Measurements from ENCODE around the gene LUZP2.

Gene LUZP2

DNA sequence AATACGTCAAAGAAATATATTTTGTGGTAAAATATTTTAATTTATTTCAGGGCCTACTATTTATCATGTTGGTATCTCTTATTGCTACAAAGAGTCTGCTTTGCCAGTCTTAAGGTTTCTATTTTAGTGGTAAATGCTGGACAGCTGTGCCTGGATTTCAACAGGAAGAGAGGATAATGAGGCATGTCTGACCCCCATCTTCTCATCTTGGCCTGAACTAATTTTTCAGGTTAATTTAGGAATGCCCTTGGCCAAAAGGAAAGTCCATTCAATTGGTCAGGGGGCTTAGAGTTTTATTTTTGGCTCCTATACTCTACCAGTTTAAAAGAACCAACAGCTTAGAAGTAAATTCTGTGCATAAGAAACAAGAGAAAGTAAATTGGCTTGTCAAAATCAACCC is 428.2 kb downstream of the LUZP2 start:
- H3K4me3 ChIP-seq (ENCODE audit: low read length), result no peak overlapping the region
- DNase-seq (ENCODE audit: low read depth), result no peak
- TF ChIP-seq, protein P1, sequence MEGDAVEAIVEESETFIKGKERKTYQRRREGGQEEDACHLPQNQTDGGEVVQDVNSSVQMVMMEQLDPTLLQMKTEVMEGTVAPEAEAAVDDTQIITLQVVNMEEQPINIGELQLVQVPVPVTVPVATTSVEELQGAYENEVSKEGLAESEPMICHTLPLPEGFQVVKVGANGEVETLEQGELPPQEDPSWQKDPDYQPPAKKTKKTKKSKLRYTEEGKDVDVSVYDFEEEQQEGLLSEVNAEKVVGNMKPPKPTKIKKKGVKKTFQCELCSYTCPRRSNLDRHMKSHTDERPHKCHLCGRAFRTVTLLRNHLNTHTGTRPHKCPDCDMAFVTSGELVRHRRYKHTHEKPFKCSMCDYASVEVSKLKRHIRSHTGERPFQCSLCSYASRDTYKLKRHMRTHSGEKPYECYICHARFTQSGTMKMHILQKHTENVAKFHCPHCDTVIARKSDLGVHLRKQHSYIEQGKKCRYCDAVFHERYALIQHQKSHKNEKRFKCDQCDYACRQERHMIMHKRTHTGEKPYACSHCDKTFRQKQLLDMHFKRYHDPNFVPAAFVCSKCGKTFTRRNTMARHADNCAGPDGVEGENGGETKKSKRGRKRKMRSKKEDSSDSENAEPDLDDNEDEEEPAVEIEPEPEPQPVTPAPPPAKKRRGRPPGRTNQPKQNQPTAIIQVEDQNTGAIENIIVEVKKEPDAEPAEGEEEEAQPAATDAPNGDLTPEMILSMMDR (conservative IDR thresholded peaks at IDR 0.05; ENCODE audit: low read depth, low read length), result no peak

GRCh38 chr11:24932110-24933000 is 435.5 kb downstream of the LUZP2 start:
- TF ChIP-seq, protein P1 (conservative IDR thresholded peaks at IDR 0.05; ENCODE audit: low read depth, low read length), result no peak
- H3K4me3 ChIP-seq (ENCODE audit: low read length), result no peak overlapping the region
- no peak for DNase-seq (ENCODE audit: low read depth)

DNA sequence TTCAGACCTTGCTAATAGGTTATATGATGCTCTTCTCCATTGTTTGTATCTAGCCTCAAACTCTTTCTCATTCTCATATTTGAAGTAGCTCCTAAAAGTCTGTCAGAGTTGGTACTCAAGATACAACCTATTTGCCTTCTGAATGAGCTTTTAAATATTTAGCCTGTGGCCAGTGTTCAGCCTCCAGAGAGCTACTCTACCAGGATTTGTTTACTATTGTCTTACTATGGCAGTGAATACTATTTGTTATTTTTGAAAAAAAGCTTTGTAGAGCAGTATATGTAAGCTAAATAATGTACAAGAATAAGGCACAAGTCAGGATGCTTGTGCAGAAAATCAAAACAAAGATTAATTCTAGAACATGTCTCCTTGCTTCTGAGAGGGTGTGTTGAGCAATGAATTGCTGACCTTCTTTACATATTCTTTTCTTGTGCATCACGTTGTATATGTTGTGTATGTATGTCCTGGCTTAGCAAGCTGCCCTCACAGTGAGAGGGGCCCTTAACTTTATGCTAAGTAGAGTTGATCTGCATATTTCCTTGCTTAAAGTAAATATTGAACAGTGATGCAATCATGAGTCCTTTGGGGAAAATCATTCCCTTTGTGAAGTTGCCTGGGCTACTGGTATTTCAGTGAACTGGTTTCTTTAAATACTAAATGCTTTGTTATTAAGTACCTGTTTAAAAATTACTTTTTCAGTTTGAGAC is 438.0 kb downstream of the LUZP2 start:
- no peak overlapping the region for H3K4me3 ChIP-seq (ENCODE audit: low read length)
- TF ChIP-seq, protein P1 (conservative IDR thresholded peaks at IDR 0.05; ENCODE audit: low read depth, low read length), result no peak
- no peak for DNase-seq (ENCODE audit: low read depth)

DNA sequence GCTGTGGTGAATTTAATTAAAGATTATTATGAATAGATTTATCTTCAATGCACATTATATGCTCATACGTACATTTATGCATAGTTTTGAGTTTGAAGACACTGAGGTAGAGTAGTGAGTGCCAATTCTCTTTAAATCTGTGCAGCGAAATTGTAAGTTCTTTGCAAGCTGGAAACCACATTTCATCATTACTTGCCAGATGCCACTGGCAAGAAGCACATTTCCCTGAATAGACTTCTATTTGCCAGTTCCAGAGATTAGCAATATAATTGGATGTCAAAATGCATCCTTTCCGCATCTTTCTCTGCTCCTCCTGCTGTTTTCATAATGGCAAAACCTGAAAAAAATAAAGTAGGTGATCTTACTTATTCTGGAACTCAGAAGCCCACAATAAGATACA is 448.0 kb downstream of the LUZP2 start:
- TF ChIP-seq, protein P1 (conservative IDR thresholded peaks at IDR 0.05; ENCODE audit: low read depth, low read length), result no peak
- H3K4me3 ChIP-seq (ENCODE audit: low read length), result no peak overlapping the region
- no peak for DNase-seq (ENCODE audit: low read depth)

DNA sequence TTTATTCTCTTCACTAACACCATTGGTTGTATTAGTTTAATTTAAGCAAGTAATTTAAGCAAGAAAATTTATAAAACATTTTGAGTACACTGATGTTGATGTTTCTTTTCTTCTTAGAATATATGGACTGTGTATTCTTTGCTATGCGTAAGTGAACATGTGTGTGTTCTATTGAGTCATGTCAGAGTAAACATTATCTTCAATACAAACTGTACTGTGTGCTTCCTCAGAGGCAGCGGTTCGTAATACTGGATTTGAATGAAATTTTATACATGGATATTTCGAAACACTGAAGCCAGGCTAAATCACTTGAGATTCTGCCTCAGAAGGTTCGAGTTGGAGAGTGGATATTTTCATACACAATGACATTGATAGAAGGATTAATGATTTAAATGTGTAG is 452.6 kb downstream of the LUZP2 start:
- TF ChIP-seq, protein P1 (conservative IDR thresholded peaks at IDR 0.05; ENCODE audit: low read depth, low read length), result no peak

DNA sequence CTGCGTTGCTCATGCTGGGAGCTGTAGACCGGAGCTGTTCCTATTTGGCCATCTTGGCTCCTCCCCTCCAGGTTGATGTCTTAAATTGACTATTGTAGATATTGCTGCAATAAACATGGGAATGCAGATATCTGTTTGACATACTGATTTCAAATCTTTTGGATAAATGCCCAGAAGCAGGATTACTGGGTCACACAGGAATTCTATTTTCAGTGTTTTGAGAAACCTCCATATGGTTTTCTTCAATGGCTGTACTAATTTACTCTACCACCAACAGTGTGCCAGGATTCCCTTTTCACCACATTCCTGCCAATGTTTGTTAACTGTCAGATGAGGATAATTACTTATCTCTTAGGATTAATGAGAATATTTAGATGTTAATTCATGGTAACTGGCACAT is 467.0 kb downstream of the LUZP2 start:
- DNase-seq (ENCODE audit: low read depth), result peak; percentile 82
- TF ChIP-seq, protein P1 (conservative IDR thresholded peaks at IDR 0.05; ENCODE audit: low read depth, low read length), result no peak

More for the DNA sequence above, 452.6 kb downstream of the LUZP2 start:
- H3K4me3 ChIP-seq (ENCODE audit: low read length), result no peak overlapping the region
- DNase-seq (ENCODE audit: low read depth), result no peak

More for the DNA sequence above, 467.0 kb downstream of the LUZP2 start:
- H3K4me3 ChIP-seq (ENCODE audit: low read length), result no peak overlapping the region

Measured in retinal pigment epithelial cell (primary cell).